Hepatocyte (in vitro differentiated cells): ENCODE measurements around the gene NT5M. TPM values are rescaled to one million over a fixed set of nuclear protein-coding genes. Genes with fewer than 3 reads are reported as not detected.
"Not testable (repeated sequence)": the region's sequence is repeated elsewhere in the genome, so short reads cannot be mapped to it uniquely, and the experiment has no call there.

ENCODE experiments used
- DNase-seq: peaks from one replicate; pipeline ENCODE4 v3.0.0-alpha.2; 2016; ENCODE audit warnings: low spot score
- H2AFZ ChIP-seq: fragments of 200-600 bp; sonication (generic); 2 replicates; pipeline ENCODE4 v1.6.0; 2016; ENCODE audit warnings: antibody characterized with exemption, mild to moderate bottlenecking
- H3K27ac ChIP-seq: fragments of 200-600 bp; sonication (generic); 2 replicates; pipeline ENCODE4 v1.5.1; 2016; ENCODE audit warnings: mild to moderate bottlenecking
- H3K27me3 ChIP-seq: fragments of 200-600 bp; sonication (generic); 2 replicates; pipeline ENCODE4 v1.6.1; 2016
- H3K36me3 ChIP-seq: fragments of 200-600 bp; sonication (generic); replicated peaks from 2 replicates; pipeline ENCODE4 v1.5.1; 2016; ENCODE audit warnings: low read depth; ENCODE audit not compliant: insufficient read depth
- H3K4me1 ChIP-seq: fragments of 200-600 bp; sonication (generic); 2 replicates; pipeline ENCODE4 v1.5.1; 2016; ENCODE audit warnings: mild to moderate bottlenecking, moderate library complexity; ENCODE audit not compliant: insufficient read depth
- H3K4me2 ChIP-seq: fragments of 200-600 bp; sonication (generic); 2 replicates; pipeline ENCODE4 v1.6.0; 2016
- H3K4me3 ChIP-seq: fragments of 200-600 bp; sonication (generic); 2 replicates; pipeline ENCODE4 v1.5.1; 2016; ENCODE audit warnings: mild to moderate bottlenecking
- H3K79me2 ChIP-seq: fragments of 200-600 bp; sonication (generic); 2 replicates; pipeline ENCODE4 v1.6.0; 2017; ENCODE audit warnings: mild to moderate bottlenecking
- H3K9me2 ChIP-seq: fragments of 200-600 bp; sonication (generic); replicated peaks from 2 replicates; pipeline ENCODE4 v1.6.0; 2017; ENCODE audit warnings: mild to moderate bottlenecking; ENCODE audit not compliant: insufficient read depth
- H3K9me3 ChIP-seq: fragments of 200-600 bp; sonication (generic); 2 replicates; pipeline ENCODE4 v1.5.1; 2016; ENCODE audit warnings: low read depth, mild to moderate bottlenecking
- H4K20me1 ChIP-seq: fragments of 200-600 bp; sonication (generic); 2 replicates; pipeline ENCODE4 v1.6.0; 2016; ENCODE audit warnings: mild to moderate bottlenecking; ENCODE audit not compliant: insufficient read depth, poor library complexity, severe bottlenecking
- EZH2 ChIP-seq: fragments of 200-600 bp; sonication (generic); IDR thresholded peaks from 2 replicates; pipeline ENCODE4 v1.6.1; 2016; ENCODE audit warnings: antibody characterized with exemption, mild to moderate bottlenecking, borderline replicate concordance
- EZH2phosphoT487 ChIP-seq: fragments of 200-600 bp; sonication (generic); IDR thresholded peaks from one replicate; pipeline ENCODE4 v1.6.1; 2018; ENCODE audit warnings: antibody characterized with exemption, mild to moderate bottlenecking, low read depth, moderate library complexity; ENCODE audit not compliant: unreplicated experiment, severe bottlenecking
- WGBS: methylation state at CpG from one replicate; pipeline ENCODE4 v1.1.6; 2016; ENCODE audit warnings: low lambda C conversion rate; ENCODE audit errors: missing lambda C conversion rate; 5-methylcytosine and 5-hydroxymethylcytosine counted together
- polyA plus RNA-seq: library from polyadenylated mRNA; unstranded; fragments of >200 nt; fragmentation: Nextera tagmentation; extraction: Ambion mirVana; gene quantifications from 2 replicates; pipeline ENCODE4 v1.2.1, GENCODE V29; 2016
- total RNA-seq: library from RNA; depleted of rRNA; stranded (reverse); fragments of >200 nt; gene quantifications from 2 replicates; pipeline ENCODE4 v1.2.3, GENCODE V29; 2014
- TF ChIP-seq, protein P1 (sequence below): fragments of 200-600 bp; sonication (generic); IDR thresholded peaks from 2 replicates; pipeline ENCODE4 v1.5.1; 2016; ENCODE audit warnings: antibody characterized with exemption, mild to moderate bottlenecking; ENCODE audit not compliant: poor library complexity

NT5M gene
- total and polyA plus RNA-seq, 2 experiments from 2014 or later, result 3.4 to 3.5 TPM

DNA sequence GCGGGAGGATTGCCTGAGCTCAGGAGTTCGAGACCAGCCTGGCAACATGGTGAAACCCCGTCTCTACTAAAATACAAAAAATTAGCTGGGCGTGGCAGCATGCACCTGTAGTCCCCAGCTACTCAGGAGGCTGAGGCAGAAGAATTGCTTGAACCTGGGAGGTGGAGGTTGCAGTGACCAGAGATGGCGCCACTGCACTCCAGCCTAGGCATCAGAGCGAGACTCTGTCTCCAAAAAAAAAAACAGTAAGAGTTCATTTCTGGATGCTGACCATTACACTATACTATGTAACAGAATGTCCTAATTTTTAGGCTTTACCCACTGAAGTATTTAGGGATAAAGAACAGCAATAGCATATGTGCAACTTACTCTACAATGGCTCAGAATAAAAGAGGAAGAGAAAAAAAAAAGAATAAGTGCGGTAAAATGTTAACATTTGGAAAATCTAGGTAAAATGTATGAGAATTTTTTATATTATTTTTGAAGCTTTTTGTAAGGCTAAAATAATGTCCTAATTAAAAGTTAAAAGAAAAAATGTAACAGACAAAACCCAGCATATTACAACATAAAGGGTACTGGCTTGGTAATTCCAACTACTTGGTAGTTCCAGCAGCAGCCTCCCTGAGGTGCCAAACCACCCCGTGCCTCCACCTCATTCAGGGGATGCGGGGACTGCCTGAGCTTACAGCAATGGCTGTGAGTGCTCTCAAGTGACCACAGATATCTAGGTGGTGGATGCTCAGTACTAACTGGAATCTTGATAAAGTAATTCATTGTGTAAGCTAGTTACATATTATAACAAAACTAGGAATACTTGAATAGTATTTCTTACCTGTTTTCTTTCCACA lies 33.0 kb upstream of the NT5M start:
- TF ChIP-seq, protein P1, sequence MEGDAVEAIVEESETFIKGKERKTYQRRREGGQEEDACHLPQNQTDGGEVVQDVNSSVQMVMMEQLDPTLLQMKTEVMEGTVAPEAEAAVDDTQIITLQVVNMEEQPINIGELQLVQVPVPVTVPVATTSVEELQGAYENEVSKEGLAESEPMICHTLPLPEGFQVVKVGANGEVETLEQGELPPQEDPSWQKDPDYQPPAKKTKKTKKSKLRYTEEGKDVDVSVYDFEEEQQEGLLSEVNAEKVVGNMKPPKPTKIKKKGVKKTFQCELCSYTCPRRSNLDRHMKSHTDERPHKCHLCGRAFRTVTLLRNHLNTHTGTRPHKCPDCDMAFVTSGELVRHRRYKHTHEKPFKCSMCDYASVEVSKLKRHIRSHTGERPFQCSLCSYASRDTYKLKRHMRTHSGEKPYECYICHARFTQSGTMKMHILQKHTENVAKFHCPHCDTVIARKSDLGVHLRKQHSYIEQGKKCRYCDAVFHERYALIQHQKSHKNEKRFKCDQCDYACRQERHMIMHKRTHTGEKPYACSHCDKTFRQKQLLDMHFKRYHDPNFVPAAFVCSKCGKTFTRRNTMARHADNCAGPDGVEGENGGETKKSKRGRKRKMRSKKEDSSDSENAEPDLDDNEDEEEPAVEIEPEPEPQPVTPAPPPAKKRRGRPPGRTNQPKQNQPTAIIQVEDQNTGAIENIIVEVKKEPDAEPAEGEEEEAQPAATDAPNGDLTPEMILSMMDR, result peak; percentile 24
- no peak for TF ChIP-seq EZH2phosphoT487
- no peaks in the 10 kb centered on the region for H4K20me1 ChIP-seq
- H3K4me3 ChIP-seq, result no peak overlapping the region
- DNase-seq, result no peak
- H3K79me2 ChIP-seq, result peaks cover 12% of the 10 kb centered on the region
- H3K4me2 ChIP-seq, result no peak overlapping the region
- H3K27ac ChIP-seq, result no peak overlapping the region
- no peaks in the 10 kb centered on the region for H3K9me3 ChIP-seq
- no peaks in the 10 kb centered on the region for H3K27me3 ChIP-seq
- no peak overlapping the region for H2AFZ ChIP-seq
- WGBS, result 93% methylated on average over 9 of the region's 9 CpGs
- no peaks in the 10 kb centered on the region for H3K9me2 ChIP-seq
- no peaks in the 10 kb centered on the region for H3K4me1 ChIP-seq
- H3K36me3 ChIP-seq, result no peaks in the 10 kb centered on the region

DNA sequence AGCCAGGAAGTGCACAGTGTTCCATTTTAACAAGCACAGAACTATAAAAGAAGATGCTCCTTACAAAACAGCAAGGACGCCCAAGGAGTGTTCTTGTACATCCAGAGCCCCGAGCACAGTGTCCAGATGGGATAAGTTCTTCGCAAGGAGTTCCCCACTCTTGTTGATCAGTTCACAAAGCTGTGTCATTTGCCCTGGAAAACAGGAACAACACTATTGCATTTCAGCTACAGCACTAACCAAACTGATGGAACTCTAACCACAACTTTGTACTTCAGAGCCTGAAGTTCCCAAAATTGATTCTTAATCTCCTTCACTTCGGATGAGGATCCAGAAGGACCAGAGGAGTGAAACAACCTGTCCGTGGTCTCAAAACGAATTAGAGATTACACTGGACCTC lies 27.2 kb upstream of the NT5M start:
- TF ChIP-seq EZH2 (no peak), EZH2phosphoT487 (no peak)
- TF ChIP-seq, protein P1, result no peak
- H3K9me2 ChIP-seq, result no peaks in the 10 kb centered on the region
- H3K36me3 ChIP-seq, result no peaks in the 10 kb centered on the region
- DNase-seq, result no peak
- H3K27ac ChIP-seq, result no peak overlapping the region
- peaks cover 11% of the 10 kb centered on the region for H3K4me1 ChIP-seq
- H3K4me2 ChIP-seq, result no peak overlapping the region
- H3K79me2 ChIP-seq, result peaks cover 64% of the 10 kb centered on the region
- WGBS, result 92% methylated on average over 6 of the region's 6 CpGs
- H3K9me3 ChIP-seq, result no peaks in the 10 kb centered on the region
- no peaks in the 10 kb centered on the region for H3K27me3 ChIP-seq
- H3K4me3 ChIP-seq, result no peak overlapping the region
- H4K20me1 ChIP-seq, result peaks cover 39% of the 10 kb centered on the region
- H2AFZ ChIP-seq, result no peak overlapping the region

GRCh38 chr17:17277431-17277830 lies 25.7 kb upstream of the NT5M start:
- not testable (repeated sequence) for H3K4me2 ChIP-seq, H3K9me3 ChIP-seq, H3K9me2 ChIP-seq, H3K27me3 ChIP-seq, H2AFZ ChIP-seq, DNase-seq, H3K27ac ChIP-seq, H3K36me3 ChIP-seq, H3K4me3 ChIP-seq
- WGBS, result 94% methylated on average over 5 of the region's 5 CpGs
- peaks cover 17% of the 10 kb centered on the region for H3K4me1 ChIP-seq
- peaks cover 60% of the 10 kb centered on the region for H3K79me2 ChIP-seq
- H4K20me1 ChIP-seq, result peaks cover 39% of the 10 kb centered on the region

DNA sequence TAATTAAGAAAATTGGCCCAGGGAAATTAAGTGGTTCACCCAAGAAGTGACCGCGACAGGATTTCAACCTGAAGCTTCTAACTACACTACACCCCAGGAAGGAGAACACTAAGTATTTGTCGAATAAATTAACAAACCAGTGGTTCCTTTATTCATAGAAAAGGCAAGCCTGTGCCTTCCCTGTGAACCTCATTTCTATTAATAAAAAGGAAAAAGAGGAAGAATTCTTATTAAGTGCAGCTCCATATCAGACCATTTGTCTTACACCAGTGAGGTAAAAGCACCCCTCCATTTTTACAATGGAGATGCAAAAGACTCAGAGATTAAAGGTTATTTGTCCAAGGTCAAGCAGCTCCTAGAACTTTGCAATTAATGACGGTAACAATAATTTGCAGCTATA lies 23.9 kb upstream of the NT5M start:
- H3K79me2 ChIP-seq, result peaks cover 60% of the 10 kb centered on the region

More for the DNA sequence above, 23.9 kb upstream of the NT5M start:
- Histone ChIP-seq H4K20me1 (peaks cover 39% of the 10 kb centered on the region), H3K4me2 (peak overlapping the region; percentile 92), H3K36me3 (no peaks in the 10 kb centered on the region), H3K27me3 (no peaks in the 10 kb centered on the region), H3K27ac (no peak overlapping the region), H3K4me1 (peaks cover 17% of the 10 kb centered on the region), H2AFZ (no peak overlapping the region), H3K9me2 (no peaks in the 10 kb centered on the region), H3K9me3 (no peaks in the 10 kb centered on the region), H3K4me3 (no peak overlapping the region)
- TF ChIP-seq EZH2phosphoT487, result no peak
- TF ChIP-seq, protein P1, result no peak
- no peak for TF ChIP-seq EZH2
- 91% methylated on average over 4 of the region's 4 CpGs for WGBS
- no peak for DNase-seq
